Measurements from ENCODE around the gene GRM8. TPM values are rescaled to one million over a fixed set of nuclear protein-coding genes. Genes with fewer than 3 reads are reported as not detected.
"Not testable (repeated sequence)": the region's sequence is repeated elsewhere in the genome, so short reads cannot be mapped to it uniquely, and the experiment has no call there.

The GRM8 gene
- total RNA-seq, 1 experiment from 2014 or later: not detected

DNA sequence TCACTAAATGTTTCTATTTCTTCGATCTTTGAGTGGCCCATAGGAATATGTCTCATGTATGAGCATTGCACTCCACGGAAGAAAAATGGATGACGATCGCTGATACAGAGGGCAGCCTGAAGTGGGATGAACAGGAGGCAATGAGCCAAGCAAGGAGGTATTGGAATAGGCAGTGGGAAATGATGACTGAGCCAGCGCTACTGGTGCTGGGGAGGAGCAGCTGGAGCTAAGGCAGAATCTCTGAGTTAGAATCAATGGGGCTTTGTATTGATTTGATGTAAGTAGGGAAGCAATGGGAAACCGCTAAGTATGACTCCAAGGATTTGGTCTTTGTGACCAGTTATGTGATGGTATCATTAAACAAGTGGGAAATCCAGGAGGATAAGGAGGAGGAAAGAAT, 345.1 kb downstream of the GRM8 start:
- not testable (repeated sequence) for H3K36me3 ChIP-seq (ENCODE audit: insufficient read depth, low read length); H3K27ac ChIP-seq (ENCODE audit: low read length); DNase-seq; H3K79me2 ChIP-seq (ENCODE audit: low read length); H3K4me1 ChIP-seq (ENCODE audit: low read length); H3K27me3 ChIP-seq (ENCODE audit: low read length); H4K20me1 ChIP-seq (ENCODE audit: insufficient read depth, low read depth, low read length); H3K9me2 ChIP-seq (replicated peaks; ENCODE audit: insufficient read depth, low read length); H3K4me2 ChIP-seq (ENCODE audit: low read depth, low read length, poor library complexity, severe bottlenecking); H3K9ac ChIP-seq (ENCODE audit: low read length); H2AFZ ChIP-seq (ENCODE audit: low read length); H3K9me3 ChIP-seq (ENCODE audit: low read length); H3K4me3 ChIP-seq (ENCODE audit: low read length)

DNA sequence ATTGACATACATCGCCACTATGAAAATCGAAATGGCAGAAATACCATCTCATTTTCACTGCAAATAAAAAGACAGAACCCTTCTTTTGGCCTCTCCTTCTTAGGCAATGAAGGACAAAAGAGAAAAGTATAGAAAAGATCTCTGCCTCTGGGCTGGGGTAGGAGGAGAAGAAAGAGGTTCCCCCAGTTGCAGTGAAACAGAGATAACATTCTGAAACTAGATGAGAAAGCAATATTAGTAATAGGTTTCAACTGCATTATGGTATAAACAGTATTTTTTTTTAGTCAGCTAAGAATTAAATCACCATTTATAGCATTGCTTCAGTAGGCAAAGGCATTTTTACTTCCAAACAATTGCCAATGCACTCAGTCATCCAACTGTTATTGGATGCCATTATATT, 347.5 kb downstream of the GRM8 start:
- H3K27ac ChIP-seq (ENCODE audit: low read length); H3K4me2 ChIP-seq (ENCODE audit: low read depth, low read length, poor library complexity, severe bottlenecking); H3K9me2 ChIP-seq (replicated peaks; ENCODE audit: insufficient read depth, low read length); H3K9ac ChIP-seq (ENCODE audit: low read length); H3K9me3 ChIP-seq (ENCODE audit: low read length); H3K27me3 ChIP-seq (ENCODE audit: low read length); H3K36me3 ChIP-seq (ENCODE audit: insufficient read depth, low read length); H2AFZ ChIP-seq (ENCODE audit: low read length); DNase-seq; H3K4me3 ChIP-seq (ENCODE audit: low read length); H3K79me2 ChIP-seq (ENCODE audit: low read length); H3K4me1 ChIP-seq (ENCODE audit: low read length); H4K20me1 ChIP-seq (ENCODE audit: insufficient read depth, low read depth, low read length): not testable (repeated sequence)

- H3K4me1 ChIP-seq (ENCODE audit: low read length); H3K79me2 ChIP-seq (ENCODE audit: low read length); H3K36me3 ChIP-seq (ENCODE audit: insufficient read depth, low read length): not testable (repeated sequence)
These were observed 351.5 kb downstream of the GRM8 start for GRCh38 chr7:126901041-126901765.

DNA sequence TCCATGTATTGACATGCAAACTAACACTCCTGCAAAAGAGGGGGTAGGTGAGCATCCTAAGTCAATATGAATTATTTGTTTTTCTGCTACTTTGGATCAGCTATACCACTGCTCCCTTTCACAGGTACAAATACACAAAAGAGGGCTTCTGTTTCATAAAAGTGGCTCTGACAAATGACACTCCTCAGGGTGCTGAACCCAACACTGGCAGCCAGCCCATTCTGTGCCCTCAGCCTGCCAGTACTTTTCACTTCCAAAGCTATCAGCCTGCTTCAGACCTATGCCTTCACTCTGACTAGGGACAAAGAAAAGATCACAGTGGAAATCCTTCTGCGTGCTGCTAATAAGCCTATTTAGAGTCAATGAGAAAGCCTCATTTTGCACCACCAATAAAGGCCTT, 364.8 kb downstream of the GRM8 start:
- H3K4me2 ChIP-seq (ENCODE audit: low read depth, low read length, poor library complexity, severe bottlenecking); H3K9me3 ChIP-seq (ENCODE audit: low read length); H4K20me1 ChIP-seq (ENCODE audit: insufficient read depth, low read depth, low read length); H3K9me2 ChIP-seq (replicated peaks; ENCODE audit: insufficient read depth, low read length); DNase-seq; H3K36me3 ChIP-seq (ENCODE audit: insufficient read depth, low read length); H3K27ac ChIP-seq (ENCODE audit: low read length); H3K4me1 ChIP-seq (ENCODE audit: low read length); H3K79me2 ChIP-seq (ENCODE audit: low read length); H2AFZ ChIP-seq (ENCODE audit: low read length); H3K4me3 ChIP-seq (ENCODE audit: low read length); H3K27me3 ChIP-seq (ENCODE audit: low read length); H3K9ac ChIP-seq (ENCODE audit: low read length): not testable (repeated sequence)

More at GRCh38 chr7:126901041-126901765, 351.5 kb downstream of the GRM8 start:
- H3K27ac ChIP-seq (ENCODE audit: low read length); H3K4me3 ChIP-seq (ENCODE audit: low read length); H2AFZ ChIP-seq (ENCODE audit: low read length); H3K27me3 ChIP-seq (ENCODE audit: low read length); DNase-seq; H3K9me2 ChIP-seq (replicated peaks; ENCODE audit: insufficient read depth, low read length); H3K4me2 ChIP-seq (ENCODE audit: low read depth, low read length, poor library complexity, severe bottlenecking); H3K9me3 ChIP-seq (ENCODE audit: low read length); H3K9ac ChIP-seq (ENCODE audit: low read length); H4K20me1 ChIP-seq (ENCODE audit: insufficient read depth, low read depth, low read length): not testable (repeated sequence)

GRCh38 chr7:126887560-126887959, 365.2 kb downstream of the GRM8 start:
- H3K36me3 ChIP-seq (ENCODE audit: insufficient read depth, low read length); H2AFZ ChIP-seq (ENCODE audit: low read length); H3K9me3 ChIP-seq (ENCODE audit: low read length); H3K27me3 ChIP-seq (ENCODE audit: low read length); H3K9ac ChIP-seq (ENCODE audit: low read length); H3K79me2 ChIP-seq (ENCODE audit: low read length); H3K4me3 ChIP-seq (ENCODE audit: low read length); H3K4me2 ChIP-seq (ENCODE audit: low read depth, low read length, poor library complexity, severe bottlenecking); H3K4me1 ChIP-seq (ENCODE audit: low read length); H4K20me1 ChIP-seq (ENCODE audit: insufficient read depth, low read depth, low read length); H3K9me2 ChIP-seq (replicated peaks; ENCODE audit: insufficient read depth, low read length); DNase-seq; H3K27ac ChIP-seq (ENCODE audit: low read length): not testable (repeated sequence)

DNA sequence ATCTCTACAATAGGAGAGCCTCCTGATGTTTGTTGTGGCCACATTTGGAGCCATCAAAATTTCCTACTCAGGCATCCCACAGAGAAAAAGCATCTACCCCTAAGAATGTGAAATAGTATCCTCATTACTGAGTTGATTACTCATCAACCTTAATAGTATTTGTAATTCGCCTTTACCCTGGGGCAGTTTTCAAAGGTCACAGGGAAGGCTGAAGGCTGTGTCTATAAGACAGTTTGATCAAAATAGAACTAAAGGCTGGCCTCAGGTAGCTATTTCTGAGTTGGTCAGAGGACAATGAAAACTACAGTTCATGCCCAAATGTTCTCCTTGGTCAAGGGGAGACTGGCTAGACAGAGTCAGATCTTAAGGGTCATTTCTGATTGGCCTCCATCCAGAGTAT, 370.0 kb downstream of the GRM8 start:
- H3K9ac ChIP-seq (ENCODE audit: low read length); H4K20me1 ChIP-seq (ENCODE audit: insufficient read depth, low read depth, low read length); H3K27me3 ChIP-seq (ENCODE audit: low read length); H3K9me3 ChIP-seq (ENCODE audit: low read length); H3K36me3 ChIP-seq (ENCODE audit: insufficient read depth, low read length); H3K79me2 ChIP-seq (ENCODE audit: low read length); H3K27ac ChIP-seq (ENCODE audit: low read length); H3K4me3 ChIP-seq (ENCODE audit: low read length); H2AFZ ChIP-seq (ENCODE audit: low read length); DNase-seq; H3K4me1 ChIP-seq (ENCODE audit: low read length); H3K9me2 ChIP-seq (replicated peaks; ENCODE audit: insufficient read depth, low read length); H3K4me2 ChIP-seq (ENCODE audit: low read depth, low read length, poor library complexity, severe bottlenecking): not testable (repeated sequence)

DNA sequence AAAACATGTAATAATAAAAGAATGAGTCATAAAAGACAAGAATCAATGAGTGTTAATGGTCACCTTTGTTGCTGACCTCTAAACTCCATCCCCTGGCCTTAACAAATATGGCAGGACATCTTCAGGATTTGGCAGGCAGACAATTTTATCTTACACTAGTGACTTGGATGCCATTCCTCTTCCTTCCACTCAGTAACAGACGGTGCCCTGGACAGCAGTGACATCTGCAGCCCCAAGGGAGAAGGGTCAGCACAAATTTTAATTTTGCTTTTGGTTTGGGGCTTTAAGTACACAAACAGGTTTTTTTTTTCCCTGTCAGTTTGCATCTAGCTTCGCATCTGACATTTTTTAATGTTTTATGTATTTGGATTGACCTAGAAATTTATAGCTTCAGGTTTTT, 370.8 kb downstream of the GRM8 start:
- H3K79me2 ChIP-seq (ENCODE audit: low read length); H3K4me3 ChIP-seq (ENCODE audit: low read length); H3K9me2 ChIP-seq (replicated peaks; ENCODE audit: insufficient read depth, low read length); H3K36me3 ChIP-seq (ENCODE audit: insufficient read depth, low read length); H3K27ac ChIP-seq (ENCODE audit: low read length); H4K20me1 ChIP-seq (ENCODE audit: insufficient read depth, low read depth, low read length); H3K27me3 ChIP-seq (ENCODE audit: low read length); DNase-seq; H3K4me2 ChIP-seq (ENCODE audit: low read depth, low read length, poor library complexity, severe bottlenecking); H3K4me1 ChIP-seq (ENCODE audit: low read length); H3K9ac ChIP-seq (ENCODE audit: low read length); H3K9me3 ChIP-seq (ENCODE audit: low read length); H2AFZ ChIP-seq (ENCODE audit: low read length): not testable (repeated sequence)

DNA sequence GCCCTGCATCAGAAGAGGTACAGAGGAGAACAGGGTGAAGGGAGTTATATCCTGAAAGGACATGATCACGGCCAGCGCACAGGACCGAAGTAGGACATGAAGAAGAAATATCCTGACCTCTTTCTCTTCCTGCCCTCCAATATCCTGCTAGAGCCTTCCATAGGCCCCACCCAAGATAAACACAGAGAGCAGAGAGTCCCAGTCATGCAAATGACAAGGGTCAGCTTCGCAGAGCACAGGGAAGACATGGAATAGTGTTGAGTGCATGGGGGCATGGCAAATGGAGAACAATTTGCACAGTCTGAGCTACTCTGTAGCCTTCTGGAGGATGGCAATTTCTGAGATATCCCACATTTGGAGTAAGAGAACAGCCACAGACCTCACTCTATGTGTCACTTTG, 371.4 kb downstream of the GRM8 start:
- H3K4me3 ChIP-seq (ENCODE audit: low read length): no peak overlapping the region
- H3K27ac ChIP-seq (ENCODE audit: low read length): no peak overlapping the region
- H3K27me3 ChIP-seq (ENCODE audit: low read length): no peaks in the 10 kb centered on the region
- H2AFZ ChIP-seq (ENCODE audit: low read length): no peak overlapping the region
- H4K20me1 ChIP-seq (ENCODE audit: insufficient read depth, low read depth, low read length): no peaks in the 10 kb centered on the region
- no peaks in the 10 kb centered on the region for H3K4me1 ChIP-seq (ENCODE audit: low read length)
- no peak overlapping the region for H3K9ac ChIP-seq (ENCODE audit: low read length)
- DNase-seq: no peak
- no peak overlapping the region for H3K4me2 ChIP-seq (ENCODE audit: low read depth, low read length, poor library complexity, severe bottlenecking)
- no peaks in the 10 kb centered on the region for H3K9me2 ChIP-seq (replicated peaks; ENCODE audit: insufficient read depth, low read length)
- H3K36me3 ChIP-seq (ENCODE audit: insufficient read depth, low read length): no peaks in the 10 kb centered on the region
- no peaks in the 10 kb centered on the region for H3K79me2 ChIP-seq (ENCODE audit: low read length)
- no peaks in the 10 kb centered on the region for H3K9me3 ChIP-seq (ENCODE audit: low read length)

GRCh38 chr7:126876536-126876935, 376.2 kb downstream of the GRM8 start:
- not testable (repeated sequence) for H4K20me1 ChIP-seq (ENCODE audit: insufficient read depth, low read depth, low read length); H3K9me2 ChIP-seq (replicated peaks; ENCODE audit: insufficient read depth, low read length); H3K36me3 ChIP-seq (ENCODE audit: insufficient read depth, low read length); H3K4me1 ChIP-seq (ENCODE audit: low read length); H3K9me3 ChIP-seq (ENCODE audit: low read length); H3K9ac ChIP-seq (ENCODE audit: low read length); H3K27ac ChIP-seq (ENCODE audit: low read length); H3K4me3 ChIP-seq (ENCODE audit: low read length); H3K27me3 ChIP-seq (ENCODE audit: low read length); H2AFZ ChIP-seq (ENCODE audit: low read length); H3K79me2 ChIP-seq (ENCODE audit: low read length); DNase-seq; H3K4me2 ChIP-seq (ENCODE audit: low read depth, low read length, poor library complexity, severe bottlenecking)
